Lower leg skin (tissue), 3 donors: ENCODE measurements around the gene CHAT.

Experiments used
- POLR2A ChIP-seq, 2 donors: fragments of 450-650 bp; IDR thresholded peaks; one replicate each; pipeline ENCODE4 v1.6.1; 2016 to 2017; ENCODE audit warnings: antibody characterized with exemption in 2 of 2, mild to moderate bottlenecking in 1 of 2, moderate library complexity in 1 of 2
- TF ChIP-seq, protein P1 (sequence below), 3 donors: fragments of 450-650 bp; IDR thresholded peaks; one replicate each; pipeline ENCODE4 v1.5.1; 2016; ENCODE audit warnings: antibody characterized with exemption in 3 of 3, mild to moderate bottlenecking in 3 of 3, moderate library complexity in 2 of 3

DNA sequence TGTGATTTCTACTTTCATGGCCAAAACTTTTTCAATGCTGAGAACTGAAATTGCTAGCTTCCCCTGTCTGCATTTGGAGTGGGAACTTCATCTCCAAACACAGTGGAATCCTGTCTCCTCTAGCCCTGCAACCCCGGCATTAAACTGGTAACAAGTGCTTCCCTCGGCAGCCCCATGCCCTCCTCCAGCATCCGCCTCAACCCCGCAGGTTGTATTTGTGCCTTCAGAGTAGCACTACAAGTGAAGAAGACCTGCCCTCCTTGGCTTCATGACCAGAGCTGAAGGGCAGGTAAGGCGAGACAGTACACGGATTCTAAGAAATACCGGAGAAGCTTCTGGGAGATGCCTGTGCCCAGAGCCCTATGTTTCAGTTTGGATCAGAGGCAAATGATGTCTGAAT lies 82.5 kb downstream of the CHAT start:
- TF ChIP-seq, protein P1, sequence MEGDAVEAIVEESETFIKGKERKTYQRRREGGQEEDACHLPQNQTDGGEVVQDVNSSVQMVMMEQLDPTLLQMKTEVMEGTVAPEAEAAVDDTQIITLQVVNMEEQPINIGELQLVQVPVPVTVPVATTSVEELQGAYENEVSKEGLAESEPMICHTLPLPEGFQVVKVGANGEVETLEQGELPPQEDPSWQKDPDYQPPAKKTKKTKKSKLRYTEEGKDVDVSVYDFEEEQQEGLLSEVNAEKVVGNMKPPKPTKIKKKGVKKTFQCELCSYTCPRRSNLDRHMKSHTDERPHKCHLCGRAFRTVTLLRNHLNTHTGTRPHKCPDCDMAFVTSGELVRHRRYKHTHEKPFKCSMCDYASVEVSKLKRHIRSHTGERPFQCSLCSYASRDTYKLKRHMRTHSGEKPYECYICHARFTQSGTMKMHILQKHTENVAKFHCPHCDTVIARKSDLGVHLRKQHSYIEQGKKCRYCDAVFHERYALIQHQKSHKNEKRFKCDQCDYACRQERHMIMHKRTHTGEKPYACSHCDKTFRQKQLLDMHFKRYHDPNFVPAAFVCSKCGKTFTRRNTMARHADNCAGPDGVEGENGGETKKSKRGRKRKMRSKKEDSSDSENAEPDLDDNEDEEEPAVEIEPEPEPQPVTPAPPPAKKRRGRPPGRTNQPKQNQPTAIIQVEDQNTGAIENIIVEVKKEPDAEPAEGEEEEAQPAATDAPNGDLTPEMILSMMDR (IDR thresholded peaks at IDR 0.05): no peak
- no peak for TF ChIP-seq POLR2A (IDR thresholded peaks at IDR 0.05)
